ENCODE measurements around the gene RUVBL1. TPM values are rescaled to one million over a fixed set of nuclear protein-coding genes. Genes with fewer than 3 reads are reported as not detected.
A peak's percentile ranks its signal among the peaks of the same experiment; 100 is the strongest.

Gene RUVBL1
- total and polyA plus RNA-seq, 2 of the 4 experiments (the other 2 are of a cell fraction): 68.7 to 83.3 TPM

DNA sequence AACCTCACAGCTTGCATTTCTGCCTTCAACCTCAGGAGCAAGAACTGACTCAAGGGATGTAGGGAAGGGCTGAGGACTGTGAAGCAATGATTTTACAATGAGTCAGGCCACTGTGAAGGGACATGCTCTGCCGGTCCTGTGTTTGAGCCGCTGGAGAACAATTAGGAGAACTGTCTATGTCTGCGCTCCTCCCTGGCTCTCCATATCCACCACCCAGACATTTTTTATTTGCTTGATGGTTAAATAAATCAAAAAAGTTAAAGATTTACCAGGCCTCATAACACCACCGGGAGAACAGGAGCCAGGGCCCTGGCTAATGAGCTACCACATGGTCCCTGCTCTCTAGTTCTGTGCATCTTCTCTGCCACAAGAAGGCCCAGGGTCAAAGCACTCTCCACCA is 41.8 kb downstream of the RUVBL1 start:
- intact Hi-C loops (cut with micrococcal nuclease) (no loop called here), dilution Hi-C loops (cut with HindIII; ENCODE audit: low sequenced_read_pairs, unreplicated experiment) (no loop called here), in situ Hi-C loops (cut with MboI; ENCODE audit: low sequenced_read_pairs) (no loop called here)
- Histone ChIP-seq H3K9me3 (ENCODE audit: control insufficient read depth, insufficient read depth, low read length) (no peaks in the 10 kb centered on the region), H3K36me3 (ENCODE audit: control insufficient read depth, insufficient read depth, low read length) (peaks cover 8% of the 10 kb centered on the region), H3K4me2 (ENCODE audit: low read depth, low read length) (no peak overlapping the region), H3K23ac (ENCODE audit: low read depth, low read length) (0 out of 2 replicates have a peak overlapping the region, but pooled peaks have one; percentile 42), H4K8ac (ENCODE audit: low read depth in 2 of 2, low read length in 2 of 2) (no peak overlapping the region), H2BK20ac (ENCODE audit: low read depth, low read length) (peak overlapping the region; percentile 57), H2BK15ac (ENCODE audit: low read depth, low read length) (0 out of 3 replicates have a peak overlapping the region, but pooled peaks have one; percentile 72), H3K4me1 (ENCODE audit: control insufficient read depth, insufficient read depth, low read length) (peaks cover 32% of the 10 kb centered on the region), H2BK120ac (ENCODE audit: low read depth, low read length) (peak overlapping the region; percentile 44; the same call in 1 of the 2 replicates), H2AK9ac (replicated peaks; ENCODE audit: low read depth, low read length, poor library complexity) (no peak overlapping the region), H2AK5ac (ENCODE audit: low read depth, low read length) (peak overlapping the region; percentile 76; the same call in 1 of the 2 replicates), H3K79me1 (ENCODE audit: low read depth in 1 of 2, low read length in 2 of 2) (peaks cover 0 to 51% of the 10 kb centered on the region in 2 experiments; a peak in 2 of 4 replicates), H3K27me3 (ENCODE audit: control insufficient read depth, insufficient read depth, low read length) (no peaks in the 10 kb centered on the region), H3K9me1 (ENCODE audit: insufficient read depth, low read length) (peaks cover 35% of the 10 kb centered on the region), H4K91ac (ENCODE audit: insufficient read depth, low read depth, low read length) (peak overlapping the region; percentile 31), H3K4me3 (ENCODE audit: insufficient read depth, low read depth, low read length) (no peak overlapping the region), H2BK5ac (ENCODE audit: low read depth, low read length, poor library complexity, severe bottlenecking) (no peak overlapping the region), H3K56ac (ENCODE audit: extremely low read depth, insufficient read depth, low read length) (no peak overlapping the region), H2AFZ (replicated peaks; ENCODE audit: low read length, poor library complexity) (no peak overlapping the region), H4K20me1 (ENCODE audit: insufficient read depth, low read length) (peaks cover 22% of the 10 kb centered on the region), H3K14ac (replicated peaks; ENCODE audit: low read depth, low read length) (0 out of 2 replicates have a peak overlapping the region, but pooled peaks have one; percentile 31), H3K18ac (ENCODE audit: low read depth, low read length) (no peak overlapping the region), H3K9ac (ENCODE audit: low read depth, low read length) (no peak overlapping the region), H3K27ac (ENCODE audit: insufficient read depth, low read length) (no peak overlapping the region), H3K4ac (ENCODE audit: low read depth, low read length) (peak overlapping the region; percentile 66), H4K5ac (ENCODE audit: low read depth, low read length) (no peak overlapping the region)
- no peak for TF ChIP-seq POLR2A (IDR thresholded peaks at IDR 0.05; ENCODE audit: low read depth, low read length)
- peak; percentile 96 for TF ChIP-seq CEBPB (IDR thresholded peaks at IDR 0.05; ENCODE audit: low read depth, low read length)
- TF ChIP-seq MAFK (IDR thresholded peaks at IDR 0.05; ENCODE audit: low read depth, low read length): peak; percentile 29; the same call in 1 of the 2 replicates
- DNase-seq: peak; percentile 78
- peak; percentile 19 for ATAC-seq (ENCODE audit: low read depth)
- no CpG with 5 or more reads among the region's 4 CpGs for WGBS, 2 experiments (ENCODE audit: extremely low coverage in 2 of 2, insufficient read length in 1 of 2)
- ChIA-PET POLR2A (ENCODE audit: unreplicated experiment) (no interaction called here), CTCF (interaction anchor here (1.8 kb wide), 1 partner anchor 14 kb away, joined by 6 read pairs; no protein-coding TSS in a partner anchor)
- no TSS peak for BruUV-seq (replicated peaks)

Measured in IMR-90 (cell line).